GM21447 (cell line): ENCODE measurements around the gene MAGEC1.
"Not testable (repeated sequence)": the region's sequence is repeated elsewhere in the genome, so short reads cannot be mapped to it uniquely, and the experiment has no call there.

Experiments used
- ATAC-seq: cut with Tn5 transposase; IDR thresholded peaks from one replicate; pipeline ENCODE4 v1.9.1; 2021; ENCODE audit not compliant: unreplicated experiment

The MAGEC1 gene, protein sequence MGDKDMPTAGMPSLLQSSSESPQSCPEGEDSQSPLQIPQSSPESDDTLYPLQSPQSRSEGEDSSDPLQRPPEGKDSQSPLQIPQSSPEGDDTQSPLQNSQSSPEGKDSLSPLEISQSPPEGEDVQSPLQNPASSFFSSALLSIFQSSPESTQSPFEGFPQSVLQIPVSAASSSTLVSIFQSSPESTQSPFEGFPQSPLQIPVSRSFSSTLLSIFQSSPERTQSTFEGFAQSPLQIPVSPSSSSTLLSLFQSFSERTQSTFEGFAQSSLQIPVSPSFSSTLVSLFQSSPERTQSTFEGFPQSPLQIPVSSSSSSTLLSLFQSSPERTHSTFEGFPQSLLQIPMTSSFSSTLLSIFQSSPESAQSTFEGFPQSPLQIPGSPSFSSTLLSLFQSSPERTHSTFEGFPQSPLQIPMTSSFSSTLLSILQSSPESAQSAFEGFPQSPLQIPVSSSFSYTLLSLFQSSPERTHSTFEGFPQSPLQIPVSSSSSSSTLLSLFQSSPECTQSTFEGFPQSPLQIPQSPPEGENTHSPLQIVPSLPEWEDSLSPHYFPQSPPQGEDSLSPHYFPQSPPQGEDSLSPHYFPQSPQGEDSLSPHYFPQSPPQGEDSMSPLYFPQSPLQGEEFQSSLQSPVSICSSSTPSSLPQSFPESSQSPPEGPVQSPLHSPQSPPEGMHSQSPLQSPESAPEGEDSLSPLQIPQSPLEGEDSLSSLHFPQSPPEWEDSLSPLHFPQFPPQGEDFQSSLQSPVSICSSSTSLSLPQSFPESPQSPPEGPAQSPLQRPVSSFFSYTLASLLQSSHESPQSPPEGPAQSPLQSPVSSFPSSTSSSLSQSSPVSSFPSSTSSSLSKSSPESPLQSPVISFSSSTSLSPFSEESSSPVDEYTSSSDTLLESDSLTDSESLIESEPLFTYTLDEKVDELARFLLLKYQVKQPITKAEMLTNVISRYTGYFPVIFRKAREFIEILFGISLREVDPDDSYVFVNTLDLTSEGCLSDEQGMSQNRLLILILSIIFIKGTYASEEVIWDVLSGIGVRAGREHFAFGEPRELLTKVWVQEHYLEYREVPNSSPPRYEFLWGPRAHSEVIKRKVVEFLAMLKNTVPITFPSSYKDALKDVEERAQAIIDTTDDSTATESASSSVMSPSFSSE

DNA sequence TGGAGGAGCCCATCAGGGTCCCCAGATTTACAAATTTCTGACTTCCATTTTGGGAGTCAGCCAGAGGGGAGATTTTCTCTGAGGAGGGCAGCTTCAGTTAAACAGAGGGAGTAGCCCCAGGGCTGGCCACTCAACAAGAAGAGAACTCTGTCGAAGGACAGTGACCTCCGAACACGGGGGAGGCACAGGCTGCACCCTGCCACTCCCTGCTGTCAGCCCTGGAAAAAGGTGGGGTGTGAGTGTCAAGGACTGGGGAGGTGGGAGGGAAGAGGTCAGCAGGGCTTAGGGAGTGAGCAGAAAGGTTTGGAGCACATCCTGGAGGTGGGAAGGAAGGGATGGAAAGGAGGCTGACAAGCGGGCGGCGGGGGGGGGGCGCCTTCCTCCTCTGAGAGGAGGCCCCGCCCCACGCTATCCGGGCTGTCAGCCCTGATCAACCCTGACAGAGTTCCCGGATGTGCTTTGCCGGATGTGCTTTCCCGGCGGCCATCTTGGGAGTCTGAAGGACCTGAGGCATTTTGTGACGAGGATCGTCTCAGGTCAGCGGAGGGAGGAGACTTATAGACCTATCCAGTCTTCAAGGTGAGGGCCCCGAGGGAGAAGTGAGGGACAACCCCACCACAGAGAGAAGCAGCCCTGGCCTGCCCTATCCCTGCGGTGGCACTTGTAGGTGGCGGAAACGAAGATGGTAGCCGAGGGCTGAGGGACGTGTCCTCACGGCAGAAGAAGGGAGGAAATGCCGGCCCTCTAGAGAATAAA is at the start of gene MAGEC1:
Gene MAGEC1, plus strand, starts transcription at position 495 of the 756 bp plus-strand sequence. CDS start 1,179 bp downstream, outside the sequence.
- ATAC-seq = no peak

DNA sequence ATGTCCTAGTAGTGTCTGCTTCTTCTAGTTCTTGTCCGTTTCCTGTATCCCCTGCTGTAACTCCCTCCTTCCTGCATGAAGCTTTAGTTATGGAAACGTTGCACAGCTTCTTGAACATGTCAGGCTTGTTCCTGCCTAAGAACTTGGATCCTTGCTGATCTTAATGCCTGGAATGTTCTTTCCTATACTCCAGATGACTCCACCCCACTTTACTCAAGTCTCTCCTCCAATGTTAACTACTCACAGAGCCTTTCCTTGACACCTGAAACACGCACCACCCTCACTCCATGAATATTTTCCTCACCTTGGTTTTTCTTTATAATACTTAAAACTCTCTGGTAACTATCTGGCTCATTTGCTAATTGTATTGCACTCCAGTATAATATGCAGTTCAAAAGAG is 46.2 kb upstream of the MAGEC1 start:
- no peak for ATAC-seq

DNA sequence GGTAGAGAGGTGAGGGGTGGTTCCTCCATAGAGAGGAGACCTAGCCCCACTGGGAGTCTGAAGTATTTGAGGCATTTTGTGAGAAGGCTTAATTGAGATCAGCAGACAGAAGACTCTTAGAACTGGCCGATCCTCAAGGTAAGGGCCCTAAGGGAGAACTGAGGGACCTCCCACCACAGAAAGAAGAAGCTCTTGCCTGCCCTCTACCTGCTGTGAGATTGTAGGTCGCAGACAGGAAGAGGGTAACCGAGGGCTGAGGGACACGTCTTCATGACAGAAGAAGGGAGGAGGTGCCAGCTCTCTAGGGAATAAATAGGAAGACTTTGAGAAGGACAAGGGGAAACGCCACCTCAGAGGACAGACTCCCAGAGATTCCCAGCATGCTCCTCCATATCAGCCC is 24.1 kb upstream of the MAGEC1 start:
- ATAC-seq = no peak

DNA sequence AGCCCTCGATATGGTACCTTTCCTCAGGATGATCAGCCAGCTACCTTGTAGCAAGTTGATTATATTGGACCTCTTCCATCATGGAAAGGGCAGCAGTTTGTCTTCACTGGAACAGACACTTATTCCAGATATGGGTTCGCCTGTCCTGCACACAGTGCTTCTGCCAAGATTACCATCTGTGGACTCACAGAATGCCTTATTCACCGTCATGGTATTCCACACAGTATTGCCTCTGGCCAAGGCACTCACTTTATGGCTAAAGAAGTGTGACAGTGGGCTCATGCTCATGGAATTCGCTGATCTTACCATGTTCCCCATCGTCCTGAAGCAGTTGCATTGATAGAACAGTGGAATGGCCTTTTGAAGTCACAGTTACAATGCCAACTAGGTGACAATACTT is 14.9 kb upstream of the MAGEC1 start:
- ATAC-seq = not testable (repeated sequence)

DNA sequence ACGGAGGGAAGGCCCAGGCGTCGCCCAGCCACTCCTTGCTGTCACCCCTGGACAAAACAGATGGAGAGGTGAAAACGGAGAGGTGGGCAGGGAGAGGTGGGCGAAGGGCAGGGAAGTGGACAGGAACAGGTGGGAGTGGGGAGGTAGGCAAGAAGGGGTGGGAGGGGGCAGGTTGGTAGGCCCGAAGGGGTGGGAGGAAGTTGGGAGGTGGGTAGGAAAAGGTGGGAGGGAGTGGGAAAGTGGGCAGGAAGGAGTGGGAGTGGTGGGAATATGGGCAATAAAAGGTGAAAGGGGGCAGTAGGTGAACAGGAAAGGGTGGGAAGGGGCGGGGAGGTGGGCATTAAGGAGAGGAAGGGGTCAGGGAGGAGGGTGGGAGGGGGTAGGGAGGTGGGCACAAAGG is 9.0 kb upstream of the MAGEC1 start:
- no peak for ATAC-seq

DNA sequence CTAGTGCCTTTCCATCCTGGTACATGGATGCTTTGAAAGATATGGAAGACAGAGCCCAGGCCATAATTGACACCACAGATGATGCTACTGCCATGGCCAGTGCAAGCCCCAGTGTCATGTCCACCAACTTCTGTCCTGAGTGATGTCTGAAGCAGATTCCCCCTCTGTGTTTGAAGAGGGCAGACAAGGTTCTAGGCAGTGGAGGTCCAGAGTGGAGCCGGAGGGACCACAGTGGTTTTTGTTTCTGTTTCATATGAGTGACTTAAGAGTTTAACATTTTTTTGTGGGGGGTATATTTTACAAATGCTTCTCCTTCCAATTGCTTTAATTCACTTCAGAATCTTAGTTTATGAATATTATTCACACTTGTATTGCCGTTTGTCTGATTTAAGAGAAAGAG is 6.0 kb upstream of the MAGEC1 start:
- no peak for ATAC-seq

DNA sequence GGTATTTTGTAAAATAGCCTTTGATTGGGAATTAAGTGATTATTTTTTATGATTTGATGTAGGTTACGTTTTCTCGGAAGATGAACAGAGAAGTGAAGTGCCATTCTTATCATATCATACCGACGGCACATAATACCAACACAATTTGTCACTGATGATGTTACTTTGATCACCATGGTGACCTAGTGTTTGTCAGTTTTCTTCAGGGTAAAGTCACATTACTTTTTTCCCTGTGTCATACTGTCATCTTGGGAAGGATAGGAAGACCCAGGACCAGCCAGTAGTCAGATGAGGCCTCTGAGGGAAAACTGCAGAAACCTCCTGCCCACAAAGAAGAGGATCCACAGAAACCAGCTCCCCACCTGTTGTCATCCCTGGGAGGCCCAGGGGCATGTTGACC is 1.3 kb upstream of the MAGEC1 start:
- no peak for ATAC-seq

DNA sequence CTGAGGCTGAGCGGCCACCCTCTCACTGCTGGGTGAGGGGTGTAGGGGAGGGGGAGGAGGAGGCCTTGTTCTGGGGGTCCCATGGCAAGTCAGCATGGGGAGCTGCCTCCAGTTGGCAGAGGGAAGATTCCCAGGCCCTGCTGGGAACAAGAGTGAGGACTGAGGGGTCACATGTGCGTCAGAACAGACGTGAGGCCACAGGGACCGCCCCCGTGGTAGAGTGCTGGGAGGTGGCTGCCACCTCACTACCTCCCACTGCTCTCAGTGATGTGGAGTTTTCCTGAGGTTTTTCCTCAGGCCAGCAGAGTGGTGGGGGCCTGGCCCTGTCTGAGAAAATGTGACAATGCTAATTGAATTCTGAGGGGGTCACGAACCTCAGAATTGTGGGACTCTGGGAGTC is 568 bp downstream of the MAGEC1 start:
- ATAC-seq = no peak

DNA sequence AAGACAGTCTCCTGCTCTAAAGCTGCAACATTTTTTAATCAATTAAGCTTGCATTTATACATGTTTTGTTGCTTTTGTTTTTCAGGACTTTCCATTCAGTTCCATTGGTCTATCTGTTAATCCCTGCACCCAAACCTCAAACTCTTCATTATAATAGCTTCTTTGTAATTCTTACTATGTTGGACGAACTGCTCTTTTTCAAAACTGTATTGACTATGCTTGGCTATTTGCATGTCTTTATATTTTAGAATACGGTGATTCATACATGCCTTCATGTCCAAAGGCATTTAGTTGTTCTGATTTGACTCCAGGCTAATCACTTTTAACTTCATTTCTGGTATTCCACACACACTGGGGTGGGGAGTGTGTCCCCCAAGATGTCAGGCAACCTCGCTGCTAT is 14.1 kb downstream of the MAGEC1 start:
- no peak for ATAC-seq

DNA sequence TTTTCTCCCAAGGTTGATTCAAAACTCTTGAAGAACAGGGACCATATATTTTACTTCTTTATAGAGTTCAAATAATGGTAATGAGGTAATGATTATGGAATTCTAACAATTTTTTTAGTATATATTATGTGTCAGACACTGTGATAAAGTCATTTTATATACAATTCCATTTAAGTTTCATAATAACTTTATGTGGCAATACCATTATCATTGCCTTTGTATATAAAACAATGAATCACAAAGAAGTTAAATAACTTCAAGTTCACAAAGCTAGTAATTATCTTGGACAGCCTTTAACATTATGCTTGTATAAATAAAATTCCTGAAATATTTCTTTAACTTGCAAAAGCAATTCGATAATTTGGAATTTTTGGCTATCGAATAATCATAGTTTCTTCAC is 20.6 kb downstream of the MAGEC1 start:
- ATAC-seq = no peak

DNA sequence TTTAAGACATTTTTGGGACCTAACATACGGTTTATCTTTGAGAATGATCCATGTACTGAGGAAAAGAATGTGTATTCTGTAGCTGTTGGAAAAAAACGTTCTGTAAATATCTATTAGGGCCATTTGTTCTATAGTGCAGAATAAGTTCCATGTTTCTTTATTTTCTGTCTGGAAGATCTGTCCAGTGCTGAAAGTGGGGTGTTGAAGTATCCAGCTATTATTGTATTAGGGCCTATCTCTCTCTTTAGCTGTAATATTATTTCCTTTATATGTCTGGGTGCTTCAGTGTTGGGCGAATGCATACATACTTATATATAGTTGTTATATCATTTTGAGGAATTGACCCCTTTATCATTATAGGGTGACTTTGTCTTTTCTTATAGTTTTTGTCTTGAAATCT is 24.7 kb downstream of the MAGEC1 start:
- no peak for ATAC-seq

DNA sequence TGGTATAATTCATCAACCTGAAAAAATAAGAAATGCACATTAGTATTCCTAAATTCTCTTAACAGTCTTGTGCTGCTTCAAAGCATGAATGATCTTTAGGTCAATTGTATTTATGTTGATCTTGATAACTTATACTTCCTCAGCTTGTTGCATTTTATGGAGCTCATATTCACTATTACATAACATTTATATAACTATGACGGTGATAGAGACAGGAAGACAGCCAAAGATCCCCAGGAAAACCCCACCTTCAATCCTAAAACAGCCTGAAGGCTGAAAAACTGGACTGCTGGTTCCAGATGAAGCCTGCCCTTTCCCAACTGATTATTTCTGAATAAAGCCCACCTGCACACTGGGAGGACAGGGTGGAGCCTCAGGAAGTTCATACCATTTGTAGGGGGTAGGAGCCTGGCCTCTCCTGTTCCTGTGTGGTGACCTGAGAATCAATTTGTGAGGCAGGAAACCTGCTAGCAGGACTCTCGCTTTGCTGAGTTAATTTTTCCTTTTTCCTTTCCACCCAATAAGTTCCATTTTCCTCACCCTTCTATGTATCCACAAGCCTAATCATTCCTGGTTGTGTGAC is 30.5 kb downstream of the MAGEC1 start:
- no peak for ATAC-seq

DNA sequence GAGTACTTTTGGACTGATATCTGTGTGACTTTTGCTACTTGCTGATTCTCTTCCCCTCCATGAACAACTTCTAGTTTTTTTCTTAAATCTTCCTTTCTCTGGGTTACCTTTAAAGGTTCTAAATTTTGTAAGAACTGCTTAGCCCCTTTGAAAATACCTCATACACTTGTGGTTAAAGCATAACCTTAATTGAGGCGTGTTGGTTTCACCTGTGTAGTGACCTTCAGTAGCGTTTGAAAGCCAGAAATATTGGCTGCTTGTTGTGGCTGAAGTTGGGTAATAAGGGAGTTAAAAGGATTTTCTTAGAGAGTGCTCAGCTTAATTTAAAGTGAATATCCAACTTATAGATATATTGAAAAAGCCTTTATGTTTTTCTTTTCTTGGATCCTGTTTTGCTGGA is 32.0 kb downstream of the MAGEC1 start:
- ATAC-seq = no peak

DNA sequence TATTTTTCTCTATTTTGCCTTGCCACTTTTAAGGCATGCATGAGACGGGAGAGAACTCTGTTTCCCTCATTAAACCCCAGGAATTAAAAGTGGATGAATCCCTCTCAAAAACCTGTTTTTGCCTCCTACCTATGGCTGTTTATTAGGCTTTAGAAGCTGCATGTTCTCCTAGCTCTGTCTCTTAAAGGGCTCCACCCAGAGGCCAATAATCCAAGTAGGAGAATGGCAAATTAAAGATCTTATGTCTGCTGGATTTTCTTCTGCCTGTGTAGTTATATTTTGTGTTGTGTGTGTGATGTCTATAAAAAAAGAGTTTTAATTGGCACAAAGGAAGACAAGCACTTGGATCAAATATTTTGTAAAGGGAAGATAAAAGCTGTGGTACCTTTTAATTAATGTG is 32.4 kb downstream of the MAGEC1 start:
- ATAC-seq = no peak

DNA sequence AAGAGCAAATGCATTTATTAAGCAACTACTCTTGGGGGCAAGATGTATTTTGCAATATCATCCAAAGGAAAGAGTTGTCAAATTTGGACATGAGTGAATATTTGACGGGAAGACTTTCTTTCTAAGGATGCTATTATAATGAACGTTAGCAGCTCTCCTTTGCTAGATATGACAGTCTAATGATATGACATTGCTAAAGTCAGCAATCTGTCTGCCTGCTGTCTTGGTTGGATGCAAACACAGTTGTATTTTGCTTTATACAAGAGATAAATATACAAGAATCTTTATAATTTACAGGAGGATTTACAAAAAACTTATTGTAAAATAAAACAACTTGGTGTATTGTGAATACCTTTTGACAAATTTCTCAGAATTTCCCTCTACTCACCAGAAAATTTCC is 37.5 kb downstream of the MAGEC1 start:
- no peak for ATAC-seq

DNA sequence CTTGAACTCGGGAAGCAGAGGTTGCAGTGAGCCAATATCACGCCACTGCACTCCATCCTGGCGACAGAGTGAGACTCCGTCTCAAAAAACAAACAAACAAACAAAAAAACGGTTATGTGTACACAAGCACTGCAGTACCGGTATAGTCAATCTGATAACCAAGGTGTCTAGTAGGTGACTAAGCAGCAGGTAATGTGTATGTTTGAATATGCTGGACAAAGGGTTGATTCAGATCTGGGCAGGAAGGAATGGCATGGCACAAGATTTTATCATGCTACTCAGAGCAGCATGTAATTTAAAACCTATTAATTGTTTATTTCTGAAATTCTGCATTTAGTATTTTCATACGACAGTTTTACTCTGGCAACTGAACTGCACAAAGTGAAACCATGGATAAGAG is 41.7 kb downstream of the MAGEC1 start:
- no peak for ATAC-seq

DNA sequence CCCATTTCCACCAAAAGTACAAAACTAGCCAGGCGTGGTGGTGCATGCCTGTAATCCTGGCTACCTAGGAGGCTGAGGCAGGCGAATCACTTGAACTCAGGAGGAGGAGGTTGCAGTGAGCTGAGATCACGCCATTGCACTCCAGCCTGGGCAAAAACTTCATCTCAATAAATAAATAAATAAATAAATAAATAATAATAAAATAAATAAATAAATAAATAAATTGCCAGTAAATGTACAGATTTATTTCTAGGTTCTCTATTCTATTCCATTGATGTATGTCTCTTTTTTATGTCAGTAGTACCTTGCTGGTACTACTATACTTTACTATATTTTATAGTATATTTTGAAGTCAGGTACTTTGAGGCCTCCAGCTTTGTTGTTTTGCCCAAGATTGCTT is 43.7 kb downstream of the MAGEC1 start:
- ATAC-seq = no peak

DNA sequence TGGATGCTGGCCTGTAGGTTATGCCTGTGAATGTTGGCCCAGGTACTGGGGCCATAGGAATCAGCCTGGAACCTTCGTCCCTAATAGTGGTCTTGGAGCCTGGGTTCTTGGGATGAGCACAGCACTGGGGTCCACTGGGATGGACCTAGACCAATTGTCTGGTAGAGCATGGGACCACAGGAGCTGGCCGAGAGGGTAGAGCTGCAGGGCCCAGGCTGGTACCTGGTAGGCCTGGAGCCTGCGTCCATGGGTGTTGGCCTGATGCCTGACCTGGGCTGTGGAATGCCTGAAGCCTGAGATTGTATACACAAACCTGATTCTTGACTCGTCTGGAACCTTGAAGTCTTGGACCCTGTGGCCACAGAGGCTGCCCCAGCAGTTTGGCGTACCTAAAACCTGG is 48.9 kb downstream of the MAGEC1 start:
- no peak for ATAC-seq

DNA sequence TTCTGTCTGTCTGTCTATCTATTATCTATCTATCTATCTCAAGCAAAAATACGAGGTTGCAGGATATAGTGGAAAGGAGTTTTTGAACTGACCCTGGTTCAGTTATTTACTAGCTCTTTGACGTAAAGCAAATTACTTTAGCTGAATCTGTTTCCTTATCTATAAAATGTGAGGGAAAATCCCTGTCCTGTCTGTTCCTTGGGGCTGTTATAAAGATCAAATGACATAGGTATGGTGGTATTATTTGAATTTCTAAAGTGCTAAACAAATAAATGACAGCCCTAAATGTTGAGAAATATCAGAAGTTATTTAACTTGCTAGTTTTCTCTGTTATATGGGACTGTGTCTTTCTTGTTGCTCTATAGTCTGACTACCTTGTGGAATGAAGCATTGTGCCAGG is 55.0 kb downstream of the MAGEC1 start:
- no peak for ATAC-seq
